Brain microvascular endothelial cell (primary cell): ENCODE results near the gene PTGER1.
A peak's percentile ranks its signal among the peaks of the same experiment; 100 is the strongest.

ENCODE experiments used
- DNase-seq: peaks from one replicate; pipeline ENCODE4 v3.0.0-alpha.2; 2020
- H3K27ac ChIP-seq: fragments of 250-450 bp; sonication (Bioruptor Pico); 2 replicates; pipeline ENCODE4 v1.5.1; 2020; ENCODE audit warnings: mild to moderate bottlenecking, moderate library complexity
- H3K27me3 ChIP-seq: fragments of 250-450 bp; sonication (Bioruptor Pico); replicated peaks from 2 replicates; pipeline ENCODE4 v1.5.1; 2020; ENCODE audit warnings: mild to moderate bottlenecking
- H3K36me3 ChIP-seq: fragments of 250-450 bp; sonication (Bioruptor Pico); replicated peaks from 2 replicates; pipeline ENCODE4 v1.5.1; 2020; ENCODE audit warnings: mild to moderate bottlenecking
- H3K4me3 ChIP-seq: 2 replicates; pipeline ENCODE4 v1.5.1; 2011; ENCODE audit warnings: low read depth, mild to moderate bottlenecking, control low read depth, low read length, moderate library complexity
- in situ Hi-C: cut with HindIII; loops from 2 replicates; pipeline ENCODE4 v1.10.0; 2017; ENCODE audit warnings: low sequenced_read_pairs, low pct_ligation_motif_present
- TF ChIP-seq, protein P1 (sequence below): IDR thresholded peaks from 2 replicates; pipeline ENCODE4 v1.5.1; 2011; ENCODE audit warnings: low read depth, mild to moderate bottlenecking, moderate library complexity, low read length, control low read depth, inconsistent platforms; ENCODE audit errors: missing control alignments

Gene PTGER1

DNA sequence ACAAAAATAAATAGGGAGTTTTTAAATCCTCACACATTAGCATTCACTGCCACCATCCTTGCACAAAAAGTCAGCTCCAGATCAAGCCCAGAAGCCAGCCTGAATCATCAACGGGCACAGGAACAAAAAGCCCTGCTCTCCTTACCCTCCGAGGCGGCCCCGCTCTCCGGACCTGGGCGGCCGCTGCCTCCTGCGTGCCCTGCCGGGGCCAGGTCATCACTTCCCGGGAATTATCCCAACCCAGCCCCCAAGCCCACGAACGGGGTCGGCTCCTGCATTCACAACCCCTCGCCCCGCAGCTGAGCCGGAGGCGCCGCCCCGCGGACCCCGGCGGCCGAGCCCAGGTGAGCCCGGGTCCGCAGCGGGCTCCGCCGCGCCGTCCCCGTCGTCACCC lies 42.3 kb upstream of the PTGER1 start:
- Histone ChIP-seq H3K36me3 (peaks cover 28% of the 10 kb centered on the region), H3K4me3 (peak overlapping the region; percentile 86), H3K27ac (peak overlapping the region; percentile 89), H3K27me3 (no peaks in the 10 kb centered on the region)
- TF ChIP-seq, protein P1, sequence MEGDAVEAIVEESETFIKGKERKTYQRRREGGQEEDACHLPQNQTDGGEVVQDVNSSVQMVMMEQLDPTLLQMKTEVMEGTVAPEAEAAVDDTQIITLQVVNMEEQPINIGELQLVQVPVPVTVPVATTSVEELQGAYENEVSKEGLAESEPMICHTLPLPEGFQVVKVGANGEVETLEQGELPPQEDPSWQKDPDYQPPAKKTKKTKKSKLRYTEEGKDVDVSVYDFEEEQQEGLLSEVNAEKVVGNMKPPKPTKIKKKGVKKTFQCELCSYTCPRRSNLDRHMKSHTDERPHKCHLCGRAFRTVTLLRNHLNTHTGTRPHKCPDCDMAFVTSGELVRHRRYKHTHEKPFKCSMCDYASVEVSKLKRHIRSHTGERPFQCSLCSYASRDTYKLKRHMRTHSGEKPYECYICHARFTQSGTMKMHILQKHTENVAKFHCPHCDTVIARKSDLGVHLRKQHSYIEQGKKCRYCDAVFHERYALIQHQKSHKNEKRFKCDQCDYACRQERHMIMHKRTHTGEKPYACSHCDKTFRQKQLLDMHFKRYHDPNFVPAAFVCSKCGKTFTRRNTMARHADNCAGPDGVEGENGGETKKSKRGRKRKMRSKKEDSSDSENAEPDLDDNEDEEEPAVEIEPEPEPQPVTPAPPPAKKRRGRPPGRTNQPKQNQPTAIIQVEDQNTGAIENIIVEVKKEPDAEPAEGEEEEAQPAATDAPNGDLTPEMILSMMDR = no peak
- no peak for DNase-seq
- in situ Hi-C loops = no loop called here

DNA sequence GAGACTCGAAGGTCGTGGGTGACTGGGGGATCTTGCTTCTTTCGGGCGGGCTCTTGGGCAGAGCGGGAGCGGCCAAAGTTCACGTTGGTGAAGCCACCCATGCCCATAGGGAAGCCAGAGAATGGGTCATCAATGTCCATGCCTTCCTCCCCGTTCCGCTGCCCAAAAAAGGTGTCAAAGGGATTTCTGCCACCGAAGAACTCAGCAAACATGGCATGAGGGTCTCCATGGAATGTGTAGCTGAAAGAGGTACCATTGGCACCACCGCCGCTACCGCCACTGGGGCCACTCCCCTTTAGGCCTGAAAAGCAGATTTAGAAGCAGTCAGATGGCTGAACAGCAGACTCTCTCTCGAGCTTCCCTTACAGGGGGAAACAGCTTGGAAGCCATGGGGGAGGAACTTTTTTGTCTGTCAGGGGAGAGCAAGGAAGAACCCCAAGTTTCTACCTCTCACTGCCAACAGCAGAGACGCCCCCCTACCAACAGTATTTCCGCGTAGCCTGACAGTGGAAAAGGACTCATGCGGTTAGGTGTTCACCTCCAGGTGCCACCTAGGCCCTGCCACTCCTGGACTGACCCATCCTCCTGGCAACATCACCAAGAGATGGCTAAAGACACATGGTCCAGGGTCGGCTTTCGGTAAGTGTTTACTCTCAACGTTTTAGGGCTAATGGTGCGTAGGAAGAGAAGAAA lies 41.7 kb upstream of the PTGER1 start:
- H3K27ac ChIP-seq = peak overlapping the region; percentile 89
- H3K27me3 ChIP-seq = no peaks in the 10 kb centered on the region
- peak overlapping the region; percentile 86 for H3K4me3 ChIP-seq
- no peak for DNase-seq
- in situ Hi-C loops = no loop called here
- TF ChIP-seq, protein P1 = no peak
- peaks cover 28% of the 10 kb centered on the region for H3K36me3 ChIP-seq

- no peaks in the 10 kb centered on the region for H3K27me3 ChIP-seq
- H3K27ac ChIP-seq = no peak overlapping the region
- peaks cover 28% of the 10 kb centered on the region for H3K36me3 ChIP-seq
- H3K4me3 ChIP-seq = peak overlapping the region; percentile 86
- no peak for DNase-seq
- in situ Hi-C loops = no loop called here
- TF ChIP-seq, protein P1 = no peak
Measured at GRCh38 chr19:14516048-14516534, 40.9 kb upstream of the PTGER1 start.

DNA sequence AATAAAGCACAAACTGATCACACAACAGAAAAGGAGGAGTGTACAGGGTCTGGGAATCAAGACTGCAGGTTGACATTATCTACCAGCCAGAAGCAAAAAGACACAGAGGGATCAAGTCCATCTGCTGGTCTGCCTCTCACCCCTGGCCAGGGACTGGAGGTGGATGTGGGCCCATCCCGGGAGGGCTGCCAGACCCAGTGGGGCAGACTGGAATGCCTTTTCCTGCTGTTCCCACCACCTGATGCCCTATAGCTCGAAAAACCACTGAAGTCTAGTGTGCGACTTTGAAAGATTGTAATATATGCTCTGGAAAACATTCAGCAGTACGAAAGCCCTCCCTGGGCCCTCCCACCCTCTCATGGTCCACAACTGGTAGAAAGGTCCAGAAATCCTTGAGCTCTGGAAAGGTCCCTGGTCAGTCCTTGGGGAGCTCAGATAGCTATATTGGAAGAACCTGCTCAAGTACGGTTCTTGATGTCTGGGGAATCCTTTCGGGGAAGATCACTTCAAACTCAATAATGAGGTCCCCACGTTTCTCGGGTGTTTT lies 40.4 kb upstream of the PTGER1 start:
- DNase-seq = no peak
- TF ChIP-seq, protein P1 = no peak
- H3K36me3 ChIP-seq = peaks cover 28% of the 10 kb centered on the region
- H3K4me3 ChIP-seq = no peak overlapping the region
- no peaks in the 10 kb centered on the region for H3K27me3 ChIP-seq
- H3K27ac ChIP-seq = no peak overlapping the region
- in situ Hi-C loops = no loop called here

DNA sequence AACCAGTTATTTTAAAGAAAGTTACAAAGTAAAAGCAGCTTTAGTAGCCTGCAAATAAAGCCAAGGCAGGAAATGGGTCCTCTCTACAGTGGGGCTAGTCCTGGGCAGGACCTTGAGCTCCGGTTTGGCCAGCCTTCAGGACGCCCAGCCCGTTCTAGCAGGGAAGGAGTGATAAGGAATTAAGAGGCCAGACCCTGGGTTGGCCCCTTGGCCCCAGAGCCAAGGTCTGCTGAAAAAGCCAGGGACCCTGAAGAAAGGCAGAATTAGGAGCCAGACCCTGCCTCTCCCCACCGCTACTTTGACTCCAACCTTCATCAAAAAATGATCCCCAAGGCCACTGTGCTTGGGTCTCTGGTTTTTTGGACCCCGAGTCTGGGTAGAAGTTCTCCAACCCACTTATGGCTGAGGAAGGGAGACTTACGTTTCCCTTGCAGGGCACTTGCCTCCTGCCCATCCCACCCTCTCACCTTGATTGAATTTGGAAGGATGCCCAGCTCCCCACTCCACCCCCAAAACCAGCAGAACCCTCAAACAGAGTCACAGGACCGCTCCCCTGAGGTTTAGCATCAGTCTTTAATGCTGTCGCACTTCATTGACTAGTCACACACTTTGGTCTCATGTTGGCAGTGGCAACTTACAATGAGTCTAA lies 39.2 kb upstream of the PTGER1 start:
- Histone ChIP-seq H3K36me3 (peaks cover 28% of the 10 kb centered on the region), H3K27me3 (no peaks in the 10 kb centered on the region), H3K27ac (no peak overlapping the region), H3K4me3 (no peak overlapping the region)
- no peak for DNase-seq
- TF ChIP-seq, protein P1 = no peak
- in situ Hi-C loops = no loop called here
